Measurements from ENCODE around the gene PACSIN2.

GRCh38 chr22:42933485-42934091 is 81.4 kb downstream of the PACSIN2 start:
- TF ChIP-seq EP300 (IDR thresholded peaks at IDR 0.05) (peak; percentile 13 to 90 (median 46)), POLR2AphosphoS5 (IDR thresholded peaks at IDR 0.05) (no peak)
